ENCODE results near the gene SPATA13. TPM values are rescaled to one million over a fixed set of nuclear protein-coding genes. Genes with fewer than 3 reads are reported as not detected.

The SPATA13 gene
- total RNA-seq, 1 donor from 2014 or later: 38.2 TPM

- no peak for DNase-seq (ENCODE audit: low spot score in 2 of 2)
- Histone ChIP-seq H3K27me3 (no peaks in the 10 kb centered on the region), H3K9me3 (no peaks in the 10 kb centered on the region), H3K4me3 (no peak overlapping the region), H3K36me3 (no peaks in the 10 kb centered on the region), H3K27ac (peak overlapping the region in 1 of 2 donors; percentile 31), H3K4me1 (no peaks in the 10 kb centered on the region)
- intact Hi-C loops (cut with DNase I): no loop called here
- TF ChIP-seq, protein P1, sequence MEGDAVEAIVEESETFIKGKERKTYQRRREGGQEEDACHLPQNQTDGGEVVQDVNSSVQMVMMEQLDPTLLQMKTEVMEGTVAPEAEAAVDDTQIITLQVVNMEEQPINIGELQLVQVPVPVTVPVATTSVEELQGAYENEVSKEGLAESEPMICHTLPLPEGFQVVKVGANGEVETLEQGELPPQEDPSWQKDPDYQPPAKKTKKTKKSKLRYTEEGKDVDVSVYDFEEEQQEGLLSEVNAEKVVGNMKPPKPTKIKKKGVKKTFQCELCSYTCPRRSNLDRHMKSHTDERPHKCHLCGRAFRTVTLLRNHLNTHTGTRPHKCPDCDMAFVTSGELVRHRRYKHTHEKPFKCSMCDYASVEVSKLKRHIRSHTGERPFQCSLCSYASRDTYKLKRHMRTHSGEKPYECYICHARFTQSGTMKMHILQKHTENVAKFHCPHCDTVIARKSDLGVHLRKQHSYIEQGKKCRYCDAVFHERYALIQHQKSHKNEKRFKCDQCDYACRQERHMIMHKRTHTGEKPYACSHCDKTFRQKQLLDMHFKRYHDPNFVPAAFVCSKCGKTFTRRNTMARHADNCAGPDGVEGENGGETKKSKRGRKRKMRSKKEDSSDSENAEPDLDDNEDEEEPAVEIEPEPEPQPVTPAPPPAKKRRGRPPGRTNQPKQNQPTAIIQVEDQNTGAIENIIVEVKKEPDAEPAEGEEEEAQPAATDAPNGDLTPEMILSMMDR (IDR thresholded peaks at IDR 0.05): no peak
Observed at GRCh38 chr13:24168979-24169378, 8.5 kb downstream of the SPATA13 start.

DNA sequence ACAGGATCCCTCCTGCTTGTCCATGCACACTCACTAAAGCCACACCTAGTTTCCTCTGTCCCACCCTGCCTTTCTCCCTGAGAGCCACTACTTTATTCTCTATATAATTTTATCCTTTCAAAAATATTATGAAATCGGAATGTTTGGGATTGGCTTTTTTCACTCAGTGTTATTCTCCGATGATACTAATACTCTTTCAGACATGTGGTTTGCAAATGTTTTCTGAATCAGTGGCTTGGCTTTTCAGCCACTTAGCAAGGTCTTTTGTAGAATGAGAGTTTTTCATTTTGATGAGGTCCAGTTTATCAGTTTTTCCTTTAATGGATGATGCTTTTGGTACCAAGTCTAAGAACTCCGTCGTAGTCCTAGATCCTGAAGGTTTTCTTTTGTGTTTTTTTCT lies 11.6 kb downstream of the SPATA13 start:
- no peaks in the 10 kb centered on the region for H3K27me3 ChIP-seq
- no peaks in the 10 kb centered on the region for H3K4me1 ChIP-seq
- intact Hi-C loops (cut with DNase I): no loop called here
- H3K4me3 ChIP-seq: no peak overlapping the region
- no peaks in the 10 kb centered on the region for H3K9me3 ChIP-seq
- no peak for DNase-seq (ENCODE audit: low spot score in 2 of 2)
- no peaks in the 10 kb centered on the region for H3K36me3 ChIP-seq
- TF ChIP-seq, protein P1 (IDR thresholded peaks at IDR 0.05): no peak
- no peak overlapping the region for H3K27ac ChIP-seq

- no peaks in the 10 kb centered on the region for H3K27me3 ChIP-seq
- no peaks in the 10 kb centered on the region for H3K36me3 ChIP-seq
- no peaks in the 10 kb centered on the region for H3K9me3 ChIP-seq
- no peaks in the 10 kb centered on the region for H3K4me1 ChIP-seq
- DNase-seq (ENCODE audit: low spot score in 2 of 2): no peak
- intact Hi-C loops (cut with DNase I): no loop called here
- H3K4me3 ChIP-seq: no peak overlapping the region
- no peak overlapping the region for H3K27ac ChIP-seq
- TF ChIP-seq, protein P1 (IDR thresholded peaks at IDR 0.05): no peak
Observed at GRCh38 chr13:24173795-24174194, 13.3 kb downstream of the SPATA13 start.

- H3K4me3 ChIP-seq: no peak overlapping the region
- no peaks in the 10 kb centered on the region for H3K9me3 ChIP-seq
- no peak overlapping the region for H3K27ac ChIP-seq
- no peaks in the 10 kb centered on the region for H3K36me3 ChIP-seq
- intact Hi-C loops (cut with DNase I): no loop called here
- TF ChIP-seq, protein P1 (IDR thresholded peaks at IDR 0.05): no peak
- no peaks in the 10 kb centered on the region for H3K4me1 ChIP-seq
- no peaks in the 10 kb centered on the region for H3K27me3 ChIP-seq
- no peak for DNase-seq (ENCODE audit: low spot score in 2 of 2)
Observed at GRCh38 chr13:24175847-24176246, 15.3 kb downstream of the SPATA13 start.

- intact Hi-C loops (cut with DNase I): no loop called here
- no peaks in the 10 kb centered on the region for H3K9me3 ChIP-seq
- no peak for DNase-seq (ENCODE audit: low spot score in 2 of 2)
- no peak overlapping the region for H3K4me3 ChIP-seq
- H3K27me3 ChIP-seq: no peaks in the 10 kb centered on the region
- TF ChIP-seq, protein P1 (IDR thresholded peaks at IDR 0.05): no peak
- H3K36me3 ChIP-seq: no peaks in the 10 kb centered on the region
- H3K4me1 ChIP-seq: no peaks in the 10 kb centered on the region
- H3K27ac ChIP-seq: no peak overlapping the region
Observed at GRCh38 chr13:24176351-24177101, 16.0 kb downstream of the SPATA13 start.

Data from ascending aorta (tissue), 2 donors.